HG03432 (cell line): Measurements from ENCODE around the gene ITGB8.

Experiments used
- ATAC-seq: cut with Tn5 transposase; IDR thresholded peaks from one replicate; pipeline ENCODE4 v1.9.1; 2021; ENCODE audit warnings: mild to moderate bottlenecking, moderate library complexity; ENCODE audit not compliant: unreplicated experiment

Gene ITGB8

DNA sequence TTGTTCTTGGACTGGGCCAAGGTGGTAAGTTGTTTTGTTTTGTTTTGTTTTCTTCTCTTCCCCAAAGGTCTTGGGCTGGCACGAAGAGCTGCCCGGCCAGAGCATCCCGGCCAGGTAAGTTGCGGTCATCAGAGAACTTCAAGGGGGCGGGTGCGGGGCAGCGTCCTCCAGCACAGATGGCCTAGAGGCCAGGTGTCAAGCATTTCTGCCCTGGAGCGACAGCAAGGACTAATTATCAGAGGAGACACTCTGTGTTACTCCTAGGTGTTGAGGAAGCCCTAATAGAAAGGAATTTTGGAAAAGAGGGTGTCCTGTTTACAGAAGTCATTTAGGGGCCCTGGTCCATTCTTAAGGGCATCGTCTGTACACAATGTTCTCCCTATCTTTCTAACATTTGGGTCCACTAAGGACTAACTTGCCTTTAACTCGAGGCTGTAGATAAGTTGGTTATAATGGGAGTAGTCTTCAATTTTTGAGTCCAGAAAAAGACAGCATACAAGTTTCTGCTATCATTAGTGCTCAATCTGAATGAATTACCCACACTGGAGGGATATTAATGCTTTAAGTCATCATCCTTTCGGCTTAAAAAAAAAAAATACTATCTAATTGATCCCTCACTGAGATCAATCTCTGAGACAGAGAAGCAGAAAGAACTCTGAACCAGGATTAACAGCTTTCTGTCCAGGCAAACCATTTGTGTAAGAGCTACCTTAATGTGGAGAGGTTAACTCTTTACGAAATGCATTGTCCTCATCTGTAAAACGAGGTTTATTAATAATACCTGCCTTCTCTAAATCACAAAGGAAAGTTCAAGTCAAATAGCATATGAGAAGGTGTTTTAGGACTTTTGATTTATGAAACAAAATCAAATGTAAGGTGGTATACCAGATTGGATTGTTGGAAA is 1.5 kb downstream of the ITGB8 start:
- no peak for ATAC-seq

GRCh38 chr7:20338285-20338684 is 7.6 kb downstream of the ITGB8 start:
- no peak for ATAC-seq

DNA sequence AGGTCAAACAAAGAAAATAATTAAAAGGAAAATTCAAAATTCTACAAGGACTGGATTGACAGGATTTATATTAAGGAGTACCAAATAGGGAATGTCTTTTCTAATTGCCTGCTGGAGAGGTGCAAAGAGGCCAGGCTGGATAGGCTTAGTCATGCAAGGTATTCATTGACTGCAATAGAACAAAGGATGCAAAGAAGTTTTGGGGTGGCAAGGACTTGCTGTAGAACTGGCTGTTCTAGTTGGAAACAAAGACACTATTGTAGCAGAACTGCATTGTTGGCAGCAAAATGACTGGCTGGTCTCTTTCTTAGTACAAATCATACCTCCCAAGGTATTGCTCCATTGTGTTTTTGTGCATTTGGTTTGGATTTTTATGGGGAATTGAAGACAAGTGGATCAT is 10.1 kb downstream of the ITGB8 start:
- ATAC-seq, result peak; percentile 39

DNA sequence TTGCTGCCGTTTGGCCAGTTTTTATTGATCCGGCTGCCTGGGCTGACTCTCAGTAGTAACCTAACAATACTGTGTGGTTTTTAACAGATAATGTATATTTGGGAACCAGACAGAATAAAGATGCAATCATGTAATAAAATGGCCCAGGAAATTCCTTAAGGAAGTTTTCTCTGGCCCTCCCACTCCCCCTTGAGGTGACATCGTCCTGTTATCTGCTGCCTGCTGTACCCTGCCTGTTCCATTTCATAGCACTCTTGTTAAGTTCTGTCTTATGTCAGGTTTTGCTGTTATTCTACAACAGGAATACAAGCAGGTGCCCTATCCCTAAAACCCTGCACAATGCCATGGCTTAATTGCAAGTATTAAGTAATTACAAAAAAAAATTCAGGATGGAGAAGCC is 12.5 kb downstream of the ITGB8 start:
- no peak for ATAC-seq

- peak; percentile 48 for ATAC-seq
Observed at GRCh38 chr7:20343941-20344340, 13.2 kb downstream of the ITGB8 start.

- ATAC-seq, result no peak
Observed at GRCh38 chr7:20344396-20344795, 13.7 kb downstream of the ITGB8 start.

DNA sequence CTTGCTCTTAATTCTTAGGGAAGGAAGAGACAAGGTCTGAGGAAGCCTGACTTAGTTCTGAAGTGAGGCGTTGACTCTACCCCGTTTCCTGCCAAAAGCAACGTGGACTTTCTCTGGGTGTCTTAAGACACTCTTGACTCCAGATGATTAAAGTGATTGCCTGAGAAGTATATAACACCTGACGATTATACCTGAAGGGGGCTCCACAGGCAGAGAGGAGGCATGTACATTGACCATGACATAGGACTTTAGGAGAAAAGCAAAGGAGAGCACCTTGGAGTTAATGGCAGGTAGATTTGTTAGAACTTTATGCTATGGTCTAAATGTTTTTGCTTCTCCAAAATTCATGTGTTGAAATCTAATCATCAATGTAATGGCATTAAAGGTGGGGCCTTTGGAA is 15.9 kb downstream of the ITGB8 start:
- no peak for ATAC-seq

DNA sequence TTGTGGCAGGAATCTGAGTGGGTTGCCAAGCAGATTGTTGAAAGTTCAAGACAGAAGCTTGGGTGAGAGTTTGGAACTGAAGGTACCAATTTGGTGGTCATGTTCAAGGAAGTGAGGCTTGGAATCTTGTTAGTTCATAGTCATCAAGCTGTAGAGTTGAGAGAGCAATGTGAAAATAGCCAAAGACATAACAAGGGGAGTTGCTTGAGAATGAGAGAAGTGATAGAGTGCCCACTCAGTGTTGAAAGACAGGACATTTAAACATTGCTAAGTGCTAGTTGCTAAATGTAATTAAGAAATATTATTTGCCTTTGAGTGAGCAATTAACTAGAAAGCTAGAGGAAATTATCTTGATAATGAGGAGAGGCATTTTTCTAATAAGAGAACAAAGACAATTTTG is 17.0 kb downstream of the ITGB8 start:
- no peak for ATAC-seq

- no peak for ATAC-seq
Observed at GRCh38 chr7:20348125-20348807, 17.6 kb downstream of the ITGB8 start.

- ATAC-seq, result no peak
Observed at GRCh38 chr7:20350518-20350951, 19.8 kb downstream of the ITGB8 start.

GRCh38 chr7:20350996-20351692 is 20.4 kb downstream of the ITGB8 start:
- ATAC-seq, result no peak

DNA sequence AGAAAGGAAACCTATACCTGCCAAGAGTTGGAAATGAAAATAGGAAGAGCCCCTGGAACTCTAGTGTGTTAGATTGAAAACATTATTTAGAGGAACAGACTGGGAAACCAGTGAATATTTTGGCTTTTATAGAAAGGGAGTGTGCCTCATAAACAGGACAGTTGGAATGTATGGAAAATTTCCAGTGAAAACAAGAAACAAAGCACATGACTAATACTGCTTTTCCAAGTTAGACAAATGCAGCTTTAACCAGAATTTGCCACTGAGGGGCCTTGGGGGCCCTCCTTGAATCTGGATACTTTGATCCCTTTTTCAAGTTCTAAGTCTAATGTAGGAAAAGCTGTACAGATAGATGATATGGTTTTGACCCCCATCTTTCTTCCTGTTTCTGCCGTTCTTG is 21.2 kb downstream of the ITGB8 start:
- no peak for ATAC-seq

- no peak for ATAC-seq
Observed at GRCh38 chr7:20352573-20353306, 22.0 kb downstream of the ITGB8 start.

DNA sequence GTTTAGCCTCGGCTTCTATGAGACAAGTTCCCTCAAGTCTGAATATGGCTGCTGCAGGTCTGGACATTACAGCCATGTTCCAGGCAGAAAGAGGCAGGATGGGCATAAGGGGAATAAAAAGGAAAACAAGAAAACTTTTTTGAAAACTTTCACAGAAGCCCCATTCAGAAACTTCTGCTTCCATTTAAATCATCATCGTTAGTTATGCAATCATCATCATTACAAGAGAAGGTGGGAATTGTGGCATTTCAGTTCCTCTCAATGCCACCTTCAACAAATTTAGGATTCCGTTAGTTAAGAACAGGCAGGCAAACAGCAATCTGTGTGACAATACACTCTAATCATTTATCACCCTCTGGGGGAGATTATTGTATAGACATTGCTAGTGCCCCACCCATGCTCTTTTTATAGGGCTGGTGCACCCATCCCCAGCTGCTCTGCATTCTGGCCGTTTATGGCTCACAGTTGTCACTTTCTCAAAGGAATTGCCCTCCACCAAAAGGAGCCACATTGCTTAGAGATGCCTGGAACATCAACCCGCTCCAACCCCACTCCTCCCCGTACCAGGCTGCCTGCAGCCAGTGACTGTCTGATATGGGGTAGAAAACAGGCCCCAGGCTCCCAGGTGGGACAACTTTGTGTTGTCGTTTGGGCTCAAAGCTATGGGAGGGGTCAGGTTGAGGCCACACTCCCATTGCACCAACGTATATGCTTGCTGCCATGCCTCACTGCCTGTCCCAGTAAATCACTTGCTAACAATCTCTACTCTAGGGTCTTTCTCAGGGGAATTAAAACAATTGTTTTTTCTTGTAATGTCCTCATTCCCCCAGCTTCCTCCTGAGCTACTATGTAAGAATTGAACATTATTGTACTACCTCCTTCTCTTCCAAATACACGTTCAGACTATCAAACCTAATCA is 24.2 kb downstream of the ITGB8 start:
- no peak for ATAC-seq

- no peak for ATAC-seq
Observed at GRCh38 chr7:20358106-20358505, 27.4 kb downstream of the ITGB8 start.

DNA sequence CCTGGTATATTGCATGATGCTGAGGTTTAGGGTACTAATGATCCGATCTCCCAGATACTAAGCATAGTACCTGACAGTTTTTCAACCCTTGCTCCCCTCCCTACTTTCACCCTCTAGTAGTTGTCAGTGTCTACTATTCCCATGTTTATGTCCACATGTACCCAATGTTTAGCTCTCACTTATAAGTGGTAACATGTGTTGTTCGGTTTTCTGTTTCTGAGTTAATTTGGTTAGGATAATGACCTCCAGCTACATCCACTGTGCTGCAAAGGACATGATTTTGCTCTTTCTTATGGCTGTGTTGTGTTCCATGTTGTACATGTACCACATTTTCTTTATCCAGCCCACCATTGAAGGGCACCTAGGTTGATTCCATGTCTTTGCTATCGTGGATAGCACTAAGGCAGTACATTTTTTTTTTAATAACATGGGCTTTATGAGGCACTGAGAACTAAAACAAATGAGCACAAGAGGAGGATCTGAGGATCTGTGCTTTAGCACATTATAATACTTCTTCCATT is 28.1 kb downstream of the ITGB8 start:
- no peak for ATAC-seq

GRCh38 chr7:20359341-20359963 is 28.8 kb downstream of the ITGB8 start:
- no peak for ATAC-seq

- ATAC-seq, result no peak
Observed at GRCh38 chr7:20362574-20363253, 32.0 kb downstream of the ITGB8 start.
